K562 (cell line): ENCODE data around the gene GNGT1. TPM values are rescaled to one million over a fixed set of nuclear protein-coding genes. Genes with fewer than 3 reads are reported as not detected.

Experiments used
- ATAC-seq: fragments of 200-7000 bp; cut with Tn5 transposase; 3 replicates; pipeline ENCODE4 v1.9.1; 2020; ENCODE audit warnings: moderate library complexity
- BruUV-seq: library from RNA; stranded (reverse); fragments of 400-500 nt; replicated peaks from 2 replicates; lab custom pipeline; 2021; lab: Mats Ljungman, UMichigan
- CTCF ChIA-PET: fragments of 300-600 bp; formaldehyde crosslinking; extraction: SDS; loops from one replicate; lab custom pipeline; 2021; ENCODE audit warnings: low intra/inter-chr PET ratio; lab: Yijun Ruan, JAX
- POLR2A ChIA-PET: fragments of 300-600, 350-650 bp; sonication (Branson Sonifier 250); formaldehyde crosslinking; extraction: SDS; loops from one replicate; lab custom pipeline; 2021; ENCODE audit warnings: antibody characterized with exemption, inconsistent platforms; lab: Yijun Ruan, JAX
- DNase-seq, 4 experiments: peaks; one replicate each; pipeline versions ENCODE4 v3.0.0 to v3.0.0-alpha.2; 2011 to 2018; ENCODE audit warnings: low spot score in 3 of 4, mixed read lengths in 3 of 4; ENCODE audit errors: extremely low read depth in 1 of 4
- FAIRE-seq: peaks from 2 replicates; lab custom pipeline; 2011; peaks lifted over from hg19 to GRCh38; lab: Jason Lieb, UNC
- H2AFZ ChIP-seq: 2 replicates; pipeline ENCODE4 v1.6.0; 2011; ENCODE audit warnings: low read depth, low read length, control low read depth, inconsistent platforms
- H3K27ac ChIP-seq: fragments of 200-600 bp; 3 replicates; pipeline ENCODE4 v1.8.0; 2011; ENCODE audit warnings: low read depth, mild to moderate bottlenecking, control low read depth, inconsistent platforms, low read length, moderate library complexity, mixed read lengths; ENCODE audit errors: extremely low read depth
- H3K27me3 ChIP-seq, 2 experiments: fragments of 300-600 bp in 1 of 2; 2 replicates in 1 of 2; 3 replicates in 1 of 2; pipeline versions ENCODE4 v1.6.0 to v1.8.0; 2011; ENCODE audit warnings: inconsistent platforms in 2 of 2, low read length in 2 of 2, mild to moderate bottlenecking in 1 of 2, mixed read lengths in 1 of 2, moderate library complexity in 1 of 2; ENCODE audit not compliant: control insufficient read depth in 2 of 2, insufficient read depth in 2 of 2
- H3K36me3 ChIP-seq: fragments of 300-600 bp; 3 replicates; pipeline ENCODE4 v1.8.0; 2011; ENCODE audit warnings: mild to moderate bottlenecking, low read length, inconsistent platforms; ENCODE audit not compliant: control insufficient read depth, insufficient read depth
- H3K4me1 ChIP-seq, 2 experiments: fragments of 200-600 bp in 1 of 2; replicated peaks in 1 of 2; 2 replicates in 1 of 2; 3 replicates in 1 of 2; pipeline versions ENCODE4 v1.5.1 to v1.8.0; 2011; ENCODE audit warnings: inconsistent platforms in 2 of 2, low read length in 2 of 2, mild to moderate bottlenecking in 1 of 2, mixed read lengths in 1 of 2, moderate library complexity in 1 of 2; ENCODE audit not compliant: control insufficient read depth in 2 of 2, insufficient read depth in 2 of 2
- H3K4me2 ChIP-seq: 2 replicates; pipeline ENCODE4 v1.6.1; 2011; ENCODE audit warnings: low read length, control low read depth, inconsistent platforms, mixed read lengths; ENCODE audit not compliant: insufficient read depth
- H3K4me3 ChIP-seq: fragments of 200-600 bp; sonication (generic), shearing (Covaris generic); 2 replicates; pipeline ENCODE4 v1.5.1; 2016; ENCODE audit warnings: control low read depth, inconsistent platforms
- H3K79me2 ChIP-seq: fragments of 200-600 bp; 3 replicates; pipeline ENCODE4 v1.8.0; 2011; ENCODE audit warnings: low read length, inconsistent platforms; ENCODE audit not compliant: control insufficient read depth, insufficient read depth
- H3K9ac ChIP-seq, 2 experiments: 2 replicates each; pipeline versions ENCODE4 v1.6.0 to v1.6.1; 2011; ENCODE audit warnings: low read depth in 2 of 2, low read length in 2 of 2, control low read depth in 1 of 2, inconsistent platforms in 1 of 2, mild to moderate bottlenecking in 1 of 2, mixed read lengths in 1 of 2; ENCODE audit not compliant: insufficient read depth in 1 of 2
- H3K9me1 ChIP-seq: one replicate; pipeline ENCODE4 v1.6.0; 2011; ENCODE audit warnings: inconsistent platforms, mild to moderate bottlenecking, low read length, moderate library complexity; ENCODE audit not compliant: control insufficient read depth, insufficient read depth
- H3K9me3 ChIP-seq: replicated peaks from 2 replicates; pipeline ENCODE4 v1.5.1; 2011; ENCODE audit warnings: low read depth, low read length, inconsistent platforms; ENCODE audit not compliant: control insufficient read depth, insufficient read depth
- H4K20me1 ChIP-seq: replicated peaks from 2 replicates; pipeline ENCODE4 v1.6.1; 2011; ENCODE audit warnings: low read length, inconsistent platforms, mixed read lengths; ENCODE audit not compliant: control insufficient read depth, insufficient read depth
- CLOCK ChIP-seq: fragments of 250-450 bp; sonication (Bioruptor Pico); IDR thresholded peaks from 2 replicates; pipeline ENCODE4 v1.4.0; 2020; ENCODE audit warnings: mild to moderate bottlenecking, moderate library complexity, borderline replicate concordance
- HNRNPK ChIP-seq: fragments of 200-400 bp; formaldehyde crosslinking; IDR thresholded peaks from one replicate; pipeline ENCODE4 v1.6.1; 2018; ENCODE audit warnings: mild to moderate bottlenecking, low read depth, low read length; ENCODE audit not compliant: poor library complexity, severe bottlenecking
- MBD2 ChIP-seq: sonication (generic); IDR thresholded peaks from 2 replicates; pipeline ENCODE4 v1.6.1; 2016; ENCODE audit warnings: low read depth, borderline replicate concordance
- PHB2 ChIP-seq: fragments of 450-650 bp; IDR thresholded peaks from 2 replicates; pipeline ENCODE4 v1.6.1; 2017; ENCODE audit warnings: low read depth
- PHF8 ChIP-seq: fragments of 200-600 bp; sonication (generic); IDR thresholded peaks from 2 replicates; pipeline ENCODE4 v1.6.1; 2012; ENCODE audit warnings: mixed run types, mild to moderate bottlenecking, inconsistent platforms, low read length, moderate library complexity, borderline replicate concordance
- POLR3G ChIP-seq: IDR thresholded peaks from 2 replicates; pipeline ENCODE4 v1.6.1; 2011; ENCODE audit not compliant: insufficient read length, insufficient replicate concordance; ENCODE audit errors: extremely low read depth
- RB1 ChIP-seq: fragments of 450-650 bp; IDR thresholded peaks from 2 replicates; pipeline ENCODE4 v1.6.1; 2017; ENCODE audit warnings: low read depth, mild to moderate bottlenecking
- ZNF696 ChIP-seq: fragments of 250-450 bp; sonication (Bioruptor Pico); conservative IDR thresholded peaks from 2 replicates; pipeline ENCODE4 v1.4.0; 2020; ENCODE audit warnings: mild to moderate bottlenecking, moderate library complexity
- WGBS: fragments of 100-300 bp; shearing (Covaris generic); methylation state at CpG from one replicate; pipeline ENCODE4 v1.1.6; 2016; ENCODE audit warnings: low coverage, mixed read lengths; ENCODE audit not compliant: insufficient coverage; ENCODE audit errors: missing lambda C conversion rate; 5-methylcytosine and 5-hydroxymethylcytosine counted together
- in situ Hi-C: fragments of 300-500 bp; cut with MboI; formaldehyde crosslinking; loops from 4 replicates; pipeline ENCODE4 v1.15.0; 2018; ENCODE audit warnings: inconsistent platforms, mixed read lengths
- intact Hi-C: fragments of 100-400 bp; cut with micrococcal nuclease; formaldehyde crosslinking; loops from 2 replicates; pipeline ENCODE4 v1.14.2; 2022
- polyA plus RNA-seq, 8 experiments: library from polyadenylated mRNA; depleted of rRNA in 4 of 8; stranded (reverse) in 5 of 8; unstranded in 3 of 8; fragments of >200 nt; fragmentation: Nextera tagmentation in 2 of 8; fragmentation: Illumina TruSeq in 1 of 8; extraction: Ambion mirVana in 2 of 8; extraction: Trizol in 1 of 8; gene quantifications; 2 replicates each; pipeline versions ENCODE4 v1.2.1 to v1.2.3, GENCODE V29; 2011 to 2014; ENCODE audit warnings: inconsistent platforms in 1 of 8, missing spikeins in 1 of 8
- total RNA-seq, 7 experiments: library from RNA; depleted of rRNA in 6 of 7; stranded (reverse); fragments of >200 nt in 6 of 7; fragmentation: Illumina TruSeq in 2 of 7; extraction: Trizol in 2 of 7; gene quantifications; 2 replicates each; pipeline versions ENCODE4 v1.2.1 to v1.2.3, GENCODE V29; 2011 to 2021; ENCODE audit warnings: low replicate concordance in 1 of 7
- TF ChIP-seq, protein P1 (sequence below), 3 experiments: IDR thresholded peaks in 2 of 3; conservative IDR thresholded peaks in 1 of 3; 2 replicates each; pipeline ENCODE4 v1.5.1; 2011 to 2012; ENCODE audit warnings: low read length in 3 of 3, mild to moderate bottlenecking in 3 of 3, control low read depth in 2 of 3, improper control_type of control experiment in 1 of 3, inconsistent platforms in 1 of 3, low read depth in 1 of 3, mixed read lengths in 1 of 3, moderate library complexity in 1 of 3; ENCODE audit not compliant: insufficient read depth in 2 of 3

Gene GNGT1
- total and polyA plus RNA-seq, 9 of the 15 experiments (the other 6 are each of a cell fraction or from before 2014, with no cell fraction given) = 0.04 to 0.83 (median 0.51) TPM; not detected in 2

GRCh38 chr7:93914581-93915066 is 8.3 kb downstream of the GNGT1 start:
- TF ChIP-seq PHB2 (no peak), POLR3G (no peak), HNRNPK (no peak), ZNF696 (CRISPR knock-in tag) (no peak), CLOCK (CRISPR knock-in tag) (no peak), RB1 (no peak), MBD2 (no peak), PHF8 (no peak)
- TF ChIP-seq, protein P1, sequence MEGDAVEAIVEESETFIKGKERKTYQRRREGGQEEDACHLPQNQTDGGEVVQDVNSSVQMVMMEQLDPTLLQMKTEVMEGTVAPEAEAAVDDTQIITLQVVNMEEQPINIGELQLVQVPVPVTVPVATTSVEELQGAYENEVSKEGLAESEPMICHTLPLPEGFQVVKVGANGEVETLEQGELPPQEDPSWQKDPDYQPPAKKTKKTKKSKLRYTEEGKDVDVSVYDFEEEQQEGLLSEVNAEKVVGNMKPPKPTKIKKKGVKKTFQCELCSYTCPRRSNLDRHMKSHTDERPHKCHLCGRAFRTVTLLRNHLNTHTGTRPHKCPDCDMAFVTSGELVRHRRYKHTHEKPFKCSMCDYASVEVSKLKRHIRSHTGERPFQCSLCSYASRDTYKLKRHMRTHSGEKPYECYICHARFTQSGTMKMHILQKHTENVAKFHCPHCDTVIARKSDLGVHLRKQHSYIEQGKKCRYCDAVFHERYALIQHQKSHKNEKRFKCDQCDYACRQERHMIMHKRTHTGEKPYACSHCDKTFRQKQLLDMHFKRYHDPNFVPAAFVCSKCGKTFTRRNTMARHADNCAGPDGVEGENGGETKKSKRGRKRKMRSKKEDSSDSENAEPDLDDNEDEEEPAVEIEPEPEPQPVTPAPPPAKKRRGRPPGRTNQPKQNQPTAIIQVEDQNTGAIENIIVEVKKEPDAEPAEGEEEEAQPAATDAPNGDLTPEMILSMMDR (IDR thresholded peaks at IDR 0.05 in 2 of 3, conservative IDR thresholded peaks at IDR 0.05 in 1 of 3; ENCODE audit: insufficient read depth in 2 of 3, low read depth in 1 of 3, low read length in 3 of 3) = no peak
- H3K79me2 ChIP-seq = no peaks in the 10 kb centered on the region
- 0% methylated on average over 7 of the region's 7 CpGs for WGBS
- FAIRE-seq (no peak), ATAC-seq (no peak), DNase-seq (no peak)
- no peak overlapping the region for H3K27ac ChIP-seq
- ChIA-PET CTCF (no interaction called here), POLR2A (no interaction called here)
- H3K9ac ChIP-seq = no peak overlapping the region
- no peak overlapping the region for H3K4me2 ChIP-seq
- H3K9me3 ChIP-seq = no peaks in the 10 kb centered on the region
- H3K4me3 ChIP-seq = no peak overlapping the region
- H3K9me1 ChIP-seq = no peaks in the 10 kb centered on the region
- BruUV-seq = no TSS peak
- in situ Hi-C loops = no loop called here
- no peaks in the 10 kb centered on the region for H3K27me3 ChIP-seq
- intact Hi-C loops = no loop called here
- H3K36me3 ChIP-seq = no peaks in the 10 kb centered on the region
- no peak overlapping the region for H2AFZ ChIP-seq
- H4K20me1 ChIP-seq = no peaks in the 10 kb centered on the region
- H3K4me1 ChIP-seq = no peaks in the 10 kb centered on the region
